ENCODE data around the gene U2AF1L4. TPM values are rescaled to one million over a fixed set of nuclear protein-coding genes. Genes with fewer than 3 reads are reported as not detected.
A peak's percentile ranks its signal among the peaks of the same experiment; 100 is the strongest.

Gene U2AF1L4
- total and polyA plus RNA-seq, 2 of the 4 experiments (the other 2 are of a cell fraction), result 6.1 to 15.0 TPM

DNA sequence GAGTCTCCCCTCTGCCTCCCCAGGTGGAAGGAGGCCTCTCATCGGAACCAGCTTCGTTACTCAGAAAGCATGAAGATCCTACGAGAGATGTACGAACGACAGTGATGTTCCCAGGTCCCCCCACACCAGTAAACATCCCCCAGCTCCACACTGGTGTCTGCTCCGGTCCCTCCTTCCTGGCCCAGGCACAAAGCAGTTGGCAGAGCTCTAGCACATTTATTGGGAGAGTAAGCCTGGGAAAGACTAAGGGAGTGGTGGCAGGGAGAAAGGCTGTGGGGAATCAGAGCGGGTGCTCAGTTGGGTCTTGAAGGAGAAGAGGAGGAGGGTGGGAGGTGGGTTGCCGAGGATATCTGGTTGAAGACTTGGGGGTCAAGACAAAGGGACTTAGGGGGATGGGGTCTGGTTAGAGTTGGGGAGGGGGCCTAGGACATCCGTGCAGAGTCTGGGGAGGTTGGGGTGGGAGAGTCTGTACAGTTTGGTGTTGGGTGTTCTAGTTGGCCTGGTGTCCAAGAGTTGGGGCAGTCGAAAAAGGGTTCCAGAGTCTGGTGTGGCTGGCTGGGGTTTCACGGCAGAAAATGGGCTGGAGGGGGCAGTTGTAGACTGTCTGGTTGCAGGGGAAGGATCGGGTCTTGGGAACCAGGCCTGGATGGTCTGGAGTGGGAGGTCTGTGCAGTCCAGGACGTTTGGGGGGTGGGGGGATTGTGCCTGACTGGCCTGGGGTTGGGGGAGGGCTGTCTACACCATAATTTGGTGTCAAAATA is 9.3 kb upstream of the U2AF1L4 start (continued):
- no peak for TF ChIP-seq RFX5 (IDR thresholded peaks at IDR 0.05; ENCODE audit: low read depth, low read length)
- no peak for TF ChIP-seq FOS (IDR thresholded peaks at IDR 0.05; ENCODE audit: low read depth, low read length)

DNA sequence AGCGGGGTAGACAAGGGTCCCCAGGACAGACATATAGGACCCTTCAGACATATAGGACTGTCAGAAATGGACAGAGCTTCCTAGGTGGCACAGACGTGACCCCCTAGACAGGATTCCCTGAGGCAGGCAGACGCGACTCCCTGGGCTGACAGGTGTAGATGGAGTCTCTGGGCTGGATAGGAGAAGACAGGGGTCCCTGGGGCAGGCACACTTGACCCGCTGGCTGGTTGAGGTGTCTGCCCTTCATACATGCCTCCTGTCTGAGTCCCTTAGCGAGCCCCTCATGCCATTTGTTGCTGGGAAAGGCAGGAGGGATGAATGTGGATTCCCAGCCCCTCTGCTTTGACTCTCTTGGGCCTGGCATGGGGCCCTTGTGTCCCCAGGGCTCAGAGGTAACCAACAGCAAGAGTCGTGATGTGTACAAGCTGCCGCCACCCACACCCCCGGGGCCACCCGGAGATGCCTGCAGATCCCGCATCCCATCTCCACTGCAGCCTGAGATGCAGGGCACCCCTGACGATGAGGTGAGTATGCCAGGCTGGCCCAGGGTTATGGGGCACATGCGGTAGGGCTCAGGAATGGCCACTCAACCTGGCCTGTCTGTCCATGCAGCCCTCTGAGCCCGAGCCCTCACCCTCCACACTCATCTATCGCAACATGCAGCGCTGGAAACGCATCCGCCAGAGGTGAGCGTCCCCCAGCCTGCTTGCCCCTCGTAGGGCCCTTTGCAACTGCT is 8.6 kb upstream of the U2AF1L4 start:
- Histone ChIP-seq H2BK120ac (ENCODE audit: low read depth, low read length) (no peak overlapping the region), H4K5ac (ENCODE audit: low read depth, low read length) (no peak overlapping the region), H3K36me3 (ENCODE audit: control insufficient read depth, insufficient read depth, low read length) (peaks cover 29% of the 10 kb centered on the region; the same call in 1 of the 2 replicates), H3K27me3 (ENCODE audit: control insufficient read depth, insufficient read depth, low read length) (no peaks in the 10 kb centered on the region), H2AFZ (replicated peaks; ENCODE audit: low read length, poor library complexity) (no peak overlapping the region), H3K9me3 (ENCODE audit: control insufficient read depth, insufficient read depth, low read length) (no peaks in the 10 kb centered on the region), H3K56ac (ENCODE audit: extremely low read depth, insufficient read depth, low read length) (no peak overlapping the region), H3K79me1 (ENCODE audit: low read depth in 1 of 2, low read length in 2 of 2) (peaks cover 20 to 66% of the 10 kb centered on the region in 2 experiments; a peak in 3 of 4 replicates), H4K8ac (ENCODE audit: low read depth in 2 of 2, low read length in 2 of 2) (no peak overlapping the region), H4K91ac (ENCODE audit: insufficient read depth, low read depth, low read length) (no peak overlapping the region), H3K14ac (replicated peaks; ENCODE audit: low read depth, low read length) (no peak overlapping the region), H2BK20ac (ENCODE audit: low read depth, low read length) (no peak overlapping the region), H2AK5ac (ENCODE audit: low read depth, low read length) (no peak overlapping the region), H3K23ac (ENCODE audit: low read depth, low read length) (no peak overlapping the region), H3K18ac (ENCODE audit: low read depth, low read length) (no peak overlapping the region), H2BK15ac (ENCODE audit: low read depth, low read length) (no peak overlapping the region), H3K4me2 (ENCODE audit: low read depth, low read length) (no peak overlapping the region), H3K4me1 (ENCODE audit: control insufficient read depth, insufficient read depth, low read length) (peaks cover 16% of the 10 kb centered on the region), H2BK5ac (ENCODE audit: low read depth, low read length, poor library complexity, severe bottlenecking) (no peak overlapping the region), H3K4ac (ENCODE audit: low read depth, low read length) (no peak overlapping the region), H3K9me1 (ENCODE audit: insufficient read depth, low read length) (0 out of 2 replicates have a peak, but pooled peaks cover 8% of the 10 kb centered on the region), H4K20me1 (ENCODE audit: insufficient read depth, low read length) (peaks cover 6% of the 10 kb centered on the region; the same call in 1 of the 2 replicates), H2AK9ac (replicated peaks; ENCODE audit: low read depth, low read length, poor library complexity) (no peak overlapping the region), H3K27ac (ENCODE audit: insufficient read depth, low read length) (no peak overlapping the region), H3K9ac (ENCODE audit: low read depth, low read length) (no peak overlapping the region), H3K4me3 (ENCODE audit: insufficient read depth, low read depth, low read length) (no peak overlapping the region)
- DNase-seq, result no peak
- 100% methylated on average over 5 of the region's 20 CpGs; no CpG with 5 or more reads in 1 of the 2 experiments for WGBS, 2 experiments (ENCODE audit: extremely low coverage in 2 of 2, insufficient read length in 1 of 2)
- dilution Hi-C loops (cut with HindIII; ENCODE audit: low sequenced_read_pairs, unreplicated experiment) (no loop called here), in situ Hi-C loops (cut with MboI; ENCODE audit: low sequenced_read_pairs) (no loop called here), intact Hi-C loops (cut with micrococcal nuclease) (no loop called here)
- BruUV-seq (replicated peaks), result no TSS peak
- POLR2A ChIA-PET (ENCODE audit: unreplicated experiment), result interaction anchor here (0.6 kb wide), 1 partner anchor 16 kb away, joined by 3 read pairs; no protein-coding TSS in a partner anchor
- no peak for ATAC-seq (ENCODE audit: low read depth)
- TF ChIP-seq RAD21 (IDR thresholded peaks at IDR 0.05; ENCODE audit: low read length), result no peak
- TF ChIP-seq RCOR1 (IDR thresholded peaks at IDR 0.05; ENCODE audit: insufficient replicate concordance, low read length), result no peak
- TF ChIP-seq CEBPB (IDR thresholded peaks at IDR 0.05; ENCODE audit: low read depth, low read length), result no peak
- no peak for TF ChIP-seq MXI1 (IDR thresholded peaks at IDR 0.05; ENCODE audit: borderline replicate concordance, low read depth, low read length)
- no peak for TF ChIP-seq BHLHE40 (IDR thresholded peaks at IDR 0.05; ENCODE audit: low read depth, low read length)
- no peak for TF ChIP-seq MAZ (IDR thresholded peaks at IDR 0.05; ENCODE audit: borderline replicate concordance, low read depth, low read length)
- TF ChIP-seq POLR2A (IDR thresholded peaks at IDR 0.05; ENCODE audit: low read depth, low read length), result peak; percentile 16; the same call in 1 of the 2 replicates
- CTCF ChIA-PET, result no interaction called here
